ENCODE data around the gene HSD3B2.

HSD3B2 gene

GRCh38 chr1:119404736-119405135, 10.2 kb upstream of the HSD3B2 start:
- no peak for DNase-seq

- peak; percentile 5 for DNase-seq
Measured at GRCh38 chr1:119409731-119410130, 5.2 kb upstream of the HSD3B2 start.

- DNase-seq: no peak
Measured at GRCh38 chr1:119410961-119411360, 4.0 kb upstream of the HSD3B2 start.

DNA sequence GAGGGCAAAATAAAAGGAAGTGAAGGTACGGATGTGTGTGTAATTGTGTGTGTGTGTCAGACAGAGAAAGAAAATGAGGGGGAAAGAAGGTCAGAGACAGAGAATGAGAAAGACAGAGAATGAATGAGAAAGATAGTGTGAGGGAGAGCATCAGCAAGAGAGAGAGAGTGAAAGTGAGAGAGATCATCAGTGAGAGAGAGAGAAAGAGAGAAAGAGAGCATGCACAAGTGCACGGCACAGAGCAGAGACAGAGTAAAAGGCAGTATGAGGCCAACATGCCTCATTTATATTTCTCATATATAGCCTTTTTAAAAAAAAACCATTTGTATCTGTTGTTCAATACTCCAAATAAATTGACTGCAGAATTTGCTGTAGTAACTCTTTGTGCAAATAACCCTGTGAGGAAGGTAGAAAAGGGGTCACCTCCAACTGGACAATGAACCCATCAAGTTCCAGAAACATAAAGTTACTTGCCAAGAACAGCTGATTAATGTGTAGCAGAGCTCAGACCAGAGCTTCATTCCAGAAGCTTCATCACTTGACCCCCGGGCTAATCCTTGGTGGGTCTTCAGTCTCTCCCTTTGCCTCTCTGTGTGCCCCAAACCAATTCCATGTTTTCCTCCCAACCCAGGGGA, 1.2 kb downstream of the HSD3B2 start:
- no peak for DNase-seq

DNA sequence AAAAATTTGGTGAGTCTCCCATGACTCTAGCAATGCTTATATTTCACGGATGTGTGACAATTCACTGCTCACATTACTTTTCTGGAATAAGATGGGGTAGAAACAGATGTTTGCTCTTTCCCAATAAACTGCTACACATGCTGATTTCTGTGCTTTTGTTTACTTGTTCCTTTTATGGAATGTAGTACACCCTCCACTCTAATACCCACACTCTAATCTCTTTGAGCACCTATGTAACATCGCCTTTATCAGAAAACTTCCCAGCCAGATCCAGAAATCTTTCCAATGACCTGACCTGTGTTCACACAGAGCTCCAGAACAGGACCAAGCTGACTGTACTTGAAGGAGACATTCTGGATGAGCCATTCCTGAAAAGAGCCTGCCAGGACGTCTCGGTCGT, 4.2 kb downstream of the HSD3B2 start:
- no peak for DNase-seq

DNA sequence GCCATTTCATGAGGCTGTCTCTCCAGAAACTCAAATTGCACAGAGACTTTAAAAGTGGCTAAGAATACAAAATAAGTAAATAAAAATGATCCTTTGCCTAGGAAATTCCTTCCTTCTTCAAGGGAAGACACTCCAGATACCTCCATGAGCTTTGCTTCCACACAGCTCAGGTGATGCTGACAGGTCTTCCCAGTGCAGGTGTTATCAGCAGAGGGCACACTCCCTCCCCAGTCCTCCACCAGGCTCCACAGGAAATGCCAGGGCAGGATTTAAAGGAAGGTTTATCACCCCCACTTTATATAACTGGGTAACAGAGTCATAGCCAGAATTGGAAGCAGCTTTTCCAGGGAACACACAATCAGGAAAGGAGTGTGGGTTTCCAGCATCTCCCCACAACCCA, 5.7 kb downstream of the HSD3B2 start:
- no peak for DNase-seq

GRCh38 chr1:119422631-119423030, 7.7 kb downstream of the HSD3B2 start:
- no peak for DNase-seq

DNA sequence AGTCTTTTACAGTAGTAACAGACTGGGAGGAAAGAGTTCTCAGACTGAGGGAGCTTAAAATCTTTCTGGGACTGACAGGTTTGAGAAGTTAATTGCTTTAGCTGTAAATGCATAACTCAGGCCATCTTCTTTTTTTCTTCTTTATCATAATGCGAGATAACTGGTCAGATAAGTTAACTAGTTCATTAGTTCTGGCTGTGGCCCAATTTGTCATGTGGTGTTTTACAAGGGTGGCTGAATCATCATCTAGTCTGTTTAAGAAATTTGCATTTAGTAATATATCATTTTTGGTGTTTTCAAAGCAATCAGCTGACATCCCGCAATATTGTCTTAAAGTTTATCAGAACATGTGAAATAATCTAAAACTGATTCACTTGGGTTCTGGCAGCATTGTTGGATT, 14.0 kb downstream of the HSD3B2 start:
- no peak for DNase-seq

DNA sequence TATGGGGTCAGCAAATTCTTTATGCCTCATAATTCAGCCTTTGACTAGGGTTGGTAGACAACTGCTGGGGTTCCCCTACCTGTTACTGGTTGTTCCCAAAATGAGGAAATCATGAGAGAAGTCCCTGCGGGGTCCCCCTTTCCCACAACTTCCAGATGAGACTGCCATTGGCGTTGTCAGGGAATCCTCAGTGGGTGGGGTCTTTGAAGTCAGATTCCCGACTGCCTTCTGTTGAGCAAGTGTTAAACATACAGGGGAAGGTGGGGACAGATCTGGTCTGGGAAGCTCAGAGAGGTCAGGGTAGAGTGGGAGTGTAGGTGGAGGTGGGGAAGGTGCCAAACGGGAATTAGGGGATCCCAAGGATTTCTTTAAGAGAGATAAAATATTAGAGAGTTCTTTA, 14.7 kb downstream of the HSD3B2 start:
- no peak for DNase-seq

- DNase-seq: no peak
Measured at GRCh38 chr1:119430486-119430885, 15.5 kb downstream of the HSD3B2 start.

GRCh38 chr1:119431836-119432235, 16.9 kb downstream of the HSD3B2 start:
- DNase-seq: no peak

GRCh38 chr1:119435052-119435451, 20.1 kb downstream of the HSD3B2 start:
- no peak for DNase-seq

GRCh38 chr1:119438761-119439160, 23.8 kb downstream of the HSD3B2 start:
- DNase-seq: no peak

DNA sequence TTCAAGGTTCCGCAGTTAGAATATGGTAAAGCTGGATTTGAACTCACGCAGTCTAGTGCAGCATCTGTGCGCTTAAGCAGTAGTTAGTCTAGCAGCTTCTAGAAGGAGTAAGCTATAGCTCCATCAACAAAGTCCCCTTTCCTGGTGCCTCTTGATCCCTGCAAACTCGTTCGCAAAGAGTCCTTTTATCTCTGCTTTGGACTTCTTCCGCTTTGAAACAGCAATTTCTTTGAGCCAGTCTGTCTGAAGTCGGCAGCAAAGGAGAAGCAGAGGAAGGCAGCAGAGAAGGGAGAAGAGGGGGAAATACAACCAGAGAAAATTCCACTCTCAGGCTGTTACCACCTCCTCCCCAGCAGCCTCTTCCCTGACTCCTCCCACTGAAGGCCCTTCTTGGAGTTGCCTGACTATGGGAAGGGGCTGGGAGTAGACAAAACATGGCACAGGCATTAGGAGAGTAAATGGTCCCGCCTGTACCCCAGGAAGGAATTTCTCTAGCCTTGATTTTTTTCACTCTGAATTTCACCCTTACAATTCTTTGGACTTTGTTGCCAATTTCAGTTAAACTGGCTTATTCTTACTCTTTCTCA, 25.9 kb downstream of the HSD3B2 start:
- DNase-seq: no peak

DNA sequence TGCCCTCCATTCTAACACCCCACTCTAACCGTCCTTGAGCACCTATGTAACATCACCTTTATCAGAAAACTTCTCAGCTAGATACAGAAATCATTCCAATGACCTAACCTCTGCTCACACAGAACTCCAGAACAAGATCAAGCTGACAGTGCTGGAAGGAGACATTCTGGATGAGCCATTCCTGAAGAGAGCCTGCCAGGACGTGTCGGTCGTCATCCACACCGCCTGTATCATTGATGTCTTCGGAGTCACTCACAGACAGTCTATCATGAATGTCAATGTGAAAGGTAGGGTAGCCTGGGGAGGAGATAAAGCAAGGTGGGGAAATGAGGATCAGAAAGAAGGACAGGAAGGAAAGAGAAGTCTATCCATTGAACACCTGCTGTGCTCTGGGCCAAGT, 27.8 kb downstream of the HSD3B2 start:
- no peak for DNase-seq

- DNase-seq: no peak
Measured at GRCh38 chr1:119446321-119446720, 31.4 kb downstream of the HSD3B2 start.

GRCh38 chr1:119447344-119448126, 32.6 kb downstream of the HSD3B2 start:
- no peak for DNase-seq

DNA sequence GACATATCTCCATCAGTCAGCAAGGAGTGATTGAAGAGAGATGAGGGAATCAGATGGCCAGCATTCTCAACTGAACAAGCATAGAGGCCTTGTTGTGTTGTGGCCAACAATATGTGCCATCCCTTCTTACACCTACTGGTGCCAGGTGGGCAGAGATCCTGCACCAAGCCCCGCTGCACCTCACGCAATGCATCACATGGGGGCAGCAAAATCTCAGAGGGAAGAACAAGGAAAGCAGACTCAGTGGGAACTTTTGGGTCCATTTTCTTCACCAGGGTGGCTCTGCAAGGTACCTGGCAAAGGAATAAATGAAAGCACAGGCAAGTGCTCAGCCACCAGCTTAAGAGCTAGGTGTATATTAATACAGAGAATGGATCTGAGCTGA, 33.2 kb downstream of the HSD3B2 start:
- DNase-seq: no peak

- no peak for DNase-seq
Measured at GRCh38 chr1:119449971-119450370, 35.0 kb downstream of the HSD3B2 start.

GRCh38 chr1:119451158-119451557, 36.2 kb downstream of the HSD3B2 start:
- no peak for DNase-seq

GRCh38 chr1:119452091-119452490, 37.1 kb downstream of the HSD3B2 start:
- DNase-seq: no peak

- peak; percentile 69 for DNase-seq
Measured at GRCh38 chr1:119453021-119453420, 38.1 kb downstream of the HSD3B2 start.

GRCh38 chr1:119462964-119463363, 48.0 kb downstream of the HSD3B2 start:
- DNase-seq: no peak

GRCh38 chr1:119463569-119463968, 48.6 kb downstream of the HSD3B2 start:
- no peak for DNase-seq
